GM12892 (cell line): ENCODE data around the gene ANKHD1.

Source experiments
- POLR2A ChIP-seq: IDR thresholded peaks from 2 replicates; pipeline ENCODE4 v1.6.1; 2011; ENCODE audit warnings: low read depth, low read length, control low read depth
- POLR2AphosphoS5 ChIP-seq: IDR thresholded peaks from 2 replicates; pipeline ENCODE4 v1.6.1; 2011; ENCODE audit warnings: low read depth, low read length, control low read depth

DNA sequence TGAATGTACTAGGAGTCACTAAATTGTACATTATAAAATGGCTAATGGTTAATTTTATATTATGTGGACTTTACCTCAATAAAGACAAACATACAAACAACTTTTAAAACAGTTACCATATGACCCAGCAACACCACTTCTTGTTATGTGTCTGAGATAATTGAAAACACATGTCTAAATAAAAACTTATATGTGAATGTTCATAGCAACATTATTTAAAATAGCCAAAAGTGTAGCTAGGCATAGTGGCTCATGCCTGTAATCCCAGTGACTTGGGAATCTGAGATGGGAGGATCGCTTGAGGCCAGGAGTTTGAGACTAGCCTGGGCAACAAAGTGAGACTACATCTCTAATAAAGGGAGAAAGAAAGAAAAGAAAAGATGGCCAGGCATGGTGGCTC is 185.9 kb downstream of the ANKHD1 start:
- TF ChIP-seq POLR2A (no peak), POLR2AphosphoS5 (no peak)
